ENCODE data around the gene PNMA1.

PNMA1 gene

DNA sequence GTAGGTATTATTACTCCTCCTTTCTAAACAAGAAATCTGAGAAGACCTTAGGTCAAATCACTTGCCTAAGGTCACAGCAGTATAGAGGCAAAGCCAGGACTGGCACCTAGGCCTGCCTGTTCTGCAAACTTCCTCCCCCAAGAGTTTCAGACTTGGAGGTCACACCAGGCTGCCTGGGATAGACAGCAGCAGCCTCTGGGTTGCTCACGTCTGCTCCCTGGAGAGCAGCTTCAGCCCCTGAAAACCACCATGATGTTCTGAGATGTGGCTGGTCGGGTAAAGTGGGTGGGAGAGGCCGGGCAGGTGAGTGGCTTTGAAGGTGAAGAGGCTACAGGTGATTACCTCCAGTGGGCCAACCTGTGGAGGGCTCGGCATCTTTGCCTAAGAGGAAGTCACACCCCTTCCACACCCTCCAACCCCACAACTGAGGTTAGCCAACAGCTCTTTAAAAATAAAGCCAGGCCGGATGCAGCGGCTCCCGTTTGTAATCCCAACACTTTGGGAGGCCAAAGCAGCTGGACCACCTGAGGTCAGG lies 37.0 kb upstream of the PNMA1 start:
- Histone ChIP-seq H3K23ac (ENCODE audit: low read length) (no peak overlapping the region), H3K79me2 (ENCODE audit: control insufficient read depth, insufficient read depth, low read length) (peaks cover 32% of the 10 kb centered on the region), H2BK15ac (replicated peaks; ENCODE audit: low read depth) (no peak overlapping the region), H2BK5ac (ENCODE audit: low read length) (no peak overlapping the region), H3K4me3 (ENCODE audit: low read length) (no peak overlapping the region), H3K4me2 (ENCODE audit: low read length) (no peak overlapping the region), H3K27me3 (ENCODE audit: insufficient read depth, low read length, poor library complexity) (no peaks in the 10 kb centered on the region), H2BK120ac (ENCODE audit: low read depth, low read length) (no peak overlapping the region), H3K4ac (ENCODE audit: low read depth, low read length) (no peak overlapping the region), H2AK5ac (ENCODE audit: low read length) (no peak overlapping the region), H3K56ac (ENCODE audit: low read length) (no peak overlapping the region), H4K8ac (ENCODE audit: low read depth, low read length) (no peak overlapping the region), H3K27ac (ENCODE audit: low read depth, low read length) (no peak overlapping the region), H3K18ac (ENCODE audit: low read length) (no peak overlapping the region), H3K9ac (ENCODE audit: low read length) (no peak overlapping the region), H3K36me3 (ENCODE audit: control insufficient read depth, insufficient read depth, low read length) (no peaks in the 10 kb centered on the region), H3K4me1 (ENCODE audit: control insufficient read depth, low read depth, low read length) (peaks cover 26% of the 10 kb centered on the region), H4K5ac (ENCODE audit: low read length) (no peak overlapping the region), H3K79me1 (ENCODE audit: low read length) (peaks cover 36% of the 10 kb centered on the region)
- WGBS (ENCODE audit: extremely low coverage, insufficient coverage, low lambda C conversion rate): no CpG with 5 or more reads among the region's 7 CpGs
- no peak for DNase-seq

DNA sequence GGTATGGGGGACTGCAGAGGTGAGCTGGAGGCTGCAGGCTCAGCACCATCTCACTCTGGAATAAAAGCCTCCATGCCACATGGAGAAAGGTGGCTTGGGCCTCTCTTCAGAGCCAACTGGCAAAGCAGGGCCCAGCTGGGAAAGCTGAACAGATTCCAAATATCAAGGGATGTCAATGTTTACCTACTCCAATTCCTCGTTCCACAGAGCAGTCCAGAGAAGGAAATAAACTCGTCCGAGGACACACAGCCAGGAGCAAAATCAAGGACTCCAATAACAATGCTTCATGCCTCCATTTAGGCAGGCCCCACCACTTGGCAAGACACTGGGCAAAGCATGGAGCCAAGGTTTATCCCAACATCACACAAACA lies 36.3 kb upstream of the PNMA1 start:
- Histone ChIP-seq H2AK5ac (ENCODE audit: low read length) (no peak overlapping the region), H3K4me3 (ENCODE audit: low read length) (no peak overlapping the region), H3K4me2 (ENCODE audit: low read length) (no peak overlapping the region), H2BK120ac (ENCODE audit: low read depth, low read length) (no peak overlapping the region), H3K23ac (ENCODE audit: low read length) (no peak overlapping the region), H3K79me2 (ENCODE audit: control insufficient read depth, insufficient read depth, low read length) (peaks cover 30% of the 10 kb centered on the region), H3K9ac (ENCODE audit: low read length) (peak overlapping the region; percentile 7), H3K79me1 (ENCODE audit: low read length) (peaks cover 32% of the 10 kb centered on the region), H3K4ac (ENCODE audit: low read depth, low read length) (no peak overlapping the region), H2BK15ac (replicated peaks; ENCODE audit: low read depth) (no peak overlapping the region), H3K27ac (ENCODE audit: low read depth, low read length) (peak overlapping the region; percentile 22), H4K8ac (ENCODE audit: low read depth, low read length) (no peak overlapping the region), H2BK5ac (ENCODE audit: low read length) (no peak overlapping the region), H3K4me1 (ENCODE audit: control insufficient read depth, low read depth, low read length) (peaks cover 23% of the 10 kb centered on the region), H3K56ac (ENCODE audit: low read length) (peak overlapping the region; percentile 43), H4K5ac (ENCODE audit: low read length) (no peak overlapping the region), H3K27me3 (ENCODE audit: insufficient read depth, low read length, poor library complexity) (no peaks in the 10 kb centered on the region), H3K18ac (ENCODE audit: low read length) (no peak overlapping the region), H3K36me3 (ENCODE audit: control insufficient read depth, insufficient read depth, low read length) (no peaks in the 10 kb centered on the region)
- WGBS (ENCODE audit: extremely low coverage, insufficient coverage, low lambda C conversion rate): no CpG with 5 or more reads among the region's 3 CpGs
- DNase-seq: no peak

DNA sequence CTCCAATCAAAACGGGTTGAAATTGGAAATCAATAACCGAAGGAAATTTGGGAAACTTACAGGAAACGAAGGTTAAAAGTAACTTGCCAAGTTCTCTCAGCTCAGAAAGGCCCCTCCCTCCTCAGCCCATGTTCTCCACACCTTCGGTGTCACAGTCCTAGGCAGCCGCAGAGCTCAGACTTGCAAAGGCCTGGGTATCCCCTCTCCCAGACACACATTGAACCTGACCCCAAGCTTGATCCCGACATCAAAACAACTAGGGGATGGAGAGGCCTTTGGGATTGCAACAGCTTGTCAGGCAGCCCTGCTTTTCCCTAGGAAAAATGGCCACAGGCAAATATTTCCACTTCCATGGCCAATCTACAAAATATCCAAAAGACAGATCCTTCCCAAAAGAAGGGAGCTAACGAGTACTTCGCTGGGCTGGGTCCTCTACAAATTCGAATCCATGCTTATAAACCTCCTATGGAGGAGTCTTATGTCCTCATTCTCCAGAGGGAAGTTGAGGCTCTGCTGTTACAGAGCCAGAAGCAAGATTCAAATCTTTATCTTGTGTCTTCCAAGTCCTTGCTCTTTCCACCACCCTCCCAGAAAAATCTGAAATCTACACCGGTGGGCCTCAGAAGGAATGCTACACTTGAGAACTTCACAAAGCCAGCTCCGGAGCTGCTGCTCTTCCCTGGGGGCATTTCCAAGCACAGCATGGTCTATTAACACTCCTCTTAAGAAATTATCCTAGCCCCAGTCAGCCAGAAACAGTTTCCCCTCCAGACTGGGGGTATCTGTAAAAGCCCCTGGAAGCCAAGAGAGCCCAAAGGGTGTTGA lies 35.7 kb upstream of the PNMA1 start:
- Histone ChIP-seq H2BK15ac (replicated peaks; ENCODE audit: low read depth) (no peak overlapping the region), H3K56ac (ENCODE audit: low read length) (peak overlapping the region; percentile 43), H3K9ac (ENCODE audit: low read length) (peak overlapping the region; percentile 15), H3K4me2 (ENCODE audit: low read length) (no peak overlapping the region), H2BK5ac (ENCODE audit: low read length) (no peak overlapping the region), H3K79me1 (ENCODE audit: low read length) (peaks cover 34% of the 10 kb centered on the region), H3K79me2 (ENCODE audit: control insufficient read depth, insufficient read depth, low read length) (peaks cover 31% of the 10 kb centered on the region), H3K36me3 (ENCODE audit: control insufficient read depth, insufficient read depth, low read length) (no peaks in the 10 kb centered on the region), H3K4ac (ENCODE audit: low read depth, low read length) (no peak overlapping the region), H3K27me3 (ENCODE audit: insufficient read depth, low read length, poor library complexity) (no peaks in the 10 kb centered on the region), H4K8ac (ENCODE audit: low read depth, low read length) (no peak overlapping the region), H3K4me3 (ENCODE audit: low read length) (no peak overlapping the region), H3K23ac (ENCODE audit: low read length) (no peak overlapping the region), H2BK120ac (ENCODE audit: low read depth, low read length) (no peak overlapping the region), H2AK5ac (ENCODE audit: low read length) (no peak overlapping the region), H3K27ac (ENCODE audit: low read depth, low read length) (peak overlapping the region; percentile 22), H3K18ac (ENCODE audit: low read length) (no peak overlapping the region), H4K5ac (ENCODE audit: low read length) (no peak overlapping the region), H3K4me1 (ENCODE audit: control insufficient read depth, low read depth, low read length) (peaks cover 23% of the 10 kb centered on the region)
- peak; percentile 70 for DNase-seq
- WGBS (ENCODE audit: extremely low coverage, insufficient coverage, low lambda C conversion rate): no CpG with 5 or more reads among the region's 11 CpGs

DNA sequence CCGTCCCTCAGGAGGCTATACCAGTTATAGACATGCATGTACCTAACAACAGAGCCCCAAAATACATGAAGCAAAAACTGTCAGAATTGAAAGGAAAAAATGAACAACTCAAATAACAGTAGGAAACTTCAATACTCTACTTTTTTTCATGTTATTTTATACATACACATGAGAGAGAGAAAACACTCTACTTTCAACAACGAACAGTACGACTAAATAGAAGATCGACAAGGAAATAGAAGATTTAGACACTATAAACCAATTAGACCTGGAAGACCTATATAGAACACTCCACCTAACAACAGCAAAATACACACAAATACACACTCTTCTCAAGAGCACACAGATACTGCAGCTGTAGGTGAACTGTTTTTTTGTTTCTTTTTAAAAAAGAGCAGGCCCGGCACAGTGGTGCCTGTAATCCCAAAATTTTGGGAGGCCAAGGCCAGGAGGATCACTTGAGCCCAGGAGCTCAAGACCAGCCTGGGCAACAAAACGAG lies 34.7 kb upstream of the PNMA1 start:
- Histone ChIP-seq H3K79me2 (ENCODE audit: control insufficient read depth, insufficient read depth, low read length) (peaks cover 28% of the 10 kb centered on the region), H3K27ac (ENCODE audit: low read depth, low read length) (no peak overlapping the region), H2AK5ac (ENCODE audit: low read length) (no peak overlapping the region), H3K23ac (ENCODE audit: low read length) (no peak overlapping the region), H3K9ac (ENCODE audit: low read length) (no peak overlapping the region), H2BK15ac (replicated peaks; ENCODE audit: low read depth) (no peak overlapping the region), H3K4ac (ENCODE audit: low read depth, low read length) (no peak overlapping the region), H3K4me1 (ENCODE audit: control insufficient read depth, low read depth, low read length) (peaks cover 20% of the 10 kb centered on the region), H3K4me3 (ENCODE audit: low read length) (no peak overlapping the region), H3K4me2 (ENCODE audit: low read length) (no peak overlapping the region), H3K56ac (ENCODE audit: low read length) (no peak overlapping the region), H3K18ac (ENCODE audit: low read length) (no peak overlapping the region), H3K27me3 (ENCODE audit: insufficient read depth, low read length, poor library complexity) (no peaks in the 10 kb centered on the region), H4K5ac (ENCODE audit: low read length) (no peak overlapping the region), H3K36me3 (ENCODE audit: control insufficient read depth, insufficient read depth, low read length) (no peaks in the 10 kb centered on the region), H2BK5ac (ENCODE audit: low read length) (no peak overlapping the region), H3K79me1 (ENCODE audit: low read length) (peaks cover 33% of the 10 kb centered on the region), H4K8ac (ENCODE audit: low read depth, low read length) (no peak overlapping the region), H2BK120ac (ENCODE audit: low read depth, low read length) (no peak overlapping the region)
- no peak for DNase-seq
- no CpG with 5 or more reads among the region's 6 CpGs for WGBS (ENCODE audit: extremely low coverage, insufficient coverage, low lambda C conversion rate)

DNA sequence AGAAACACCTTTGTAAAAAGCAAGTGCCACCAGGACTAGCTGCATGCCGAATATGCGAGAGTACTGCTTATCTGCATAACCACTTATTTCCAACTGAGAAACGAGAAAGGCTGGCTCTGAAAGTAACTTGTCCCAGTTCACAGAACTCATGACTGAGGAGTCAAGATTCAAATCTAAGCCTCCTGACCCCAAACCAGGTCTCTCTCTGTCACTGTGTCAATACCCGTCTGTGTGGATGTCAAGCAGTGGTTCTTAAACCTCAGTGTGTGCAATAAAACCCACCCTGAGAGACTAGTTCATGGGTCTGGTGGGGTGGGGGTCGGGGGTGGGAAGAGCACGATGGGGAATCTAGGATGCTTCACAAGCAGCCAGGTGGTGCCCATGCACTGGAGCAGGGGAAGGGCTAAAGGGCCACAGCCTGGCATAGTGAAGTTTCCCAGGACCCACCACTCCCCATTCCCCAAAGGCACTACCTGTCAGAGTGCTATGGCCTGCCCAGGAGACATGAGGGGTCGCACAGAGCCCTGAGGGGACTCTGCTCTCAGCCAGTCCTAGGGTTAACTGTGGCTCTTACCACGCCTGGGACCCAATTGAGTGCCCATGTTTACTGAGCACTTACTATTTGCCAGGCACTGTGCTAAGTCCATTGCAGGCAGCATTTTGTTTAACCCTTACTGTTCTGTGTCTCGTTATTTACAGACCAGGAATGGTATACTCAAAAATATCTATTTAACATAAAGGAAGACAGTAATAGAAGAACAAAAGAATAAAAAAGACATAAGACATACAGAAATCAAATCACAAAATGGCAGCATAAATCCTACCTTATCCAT lies 33.4 kb upstream of the PNMA1 start:
- H2AK5ac ChIP-seq (ENCODE audit: low read length): no peak overlapping the region
- no peak overlapping the region for H3K18ac ChIP-seq (ENCODE audit: low read length)
- no peak overlapping the region for H4K5ac ChIP-seq (ENCODE audit: low read length)
- H3K4me1 ChIP-seq (ENCODE audit: control insufficient read depth, low read depth, low read length): peaks cover 16% of the 10 kb centered on the region
- H3K4me2 ChIP-seq (ENCODE audit: low read length): no peak overlapping the region
- H2BK15ac ChIP-seq (replicated peaks; ENCODE audit: low read depth): no peak overlapping the region
- no CpG with 5 or more reads among the region's 9 CpGs for WGBS (ENCODE audit: extremely low coverage, insufficient coverage, low lambda C conversion rate)
- H4K8ac ChIP-seq (ENCODE audit: low read depth, low read length): no peak overlapping the region
- H3K79me1 ChIP-seq (ENCODE audit: low read length): peaks cover 29% of the 10 kb centered on the region
- no peak overlapping the region for H3K23ac ChIP-seq (ENCODE audit: low read length)
- no peak overlapping the region for H3K4ac ChIP-seq (ENCODE audit: low read depth, low read length)
- H3K9ac ChIP-seq (ENCODE audit: low read length): no peak overlapping the region
- H3K36me3 ChIP-seq (ENCODE audit: control insufficient read depth, insufficient read depth, low read length): no peaks in the 10 kb centered on the region
- no peak overlapping the region for H3K4me3 ChIP-seq (ENCODE audit: low read length)
- H3K56ac ChIP-seq (ENCODE audit: low read length): no peak overlapping the region
- H3K27me3 ChIP-seq (ENCODE audit: insufficient read depth, low read length, poor library complexity): no peaks in the 10 kb centered on the region
- no peak overlapping the region for H2BK120ac ChIP-seq (ENCODE audit: low read depth, low read length)
- peaks cover 27% of the 10 kb centered on the region for H3K79me2 ChIP-seq (ENCODE audit: control insufficient read depth, insufficient read depth, low read length)
- peak; percentile 50 for DNase-seq
- H3K27ac ChIP-seq (ENCODE audit: low read depth, low read length): no peak overlapping the region
- H2BK5ac ChIP-seq (ENCODE audit: low read length): no peak overlapping the region
